GM12892 (cell line): ENCODE measurements around the gene AGR3.

Source experiments
- POLR2A ChIP-seq: IDR thresholded peaks from 2 replicates; pipeline ENCODE4 v1.6.1; 2011; ENCODE audit warnings: low read depth, low read length, control low read depth
- POLR2AphosphoS5 ChIP-seq: IDR thresholded peaks from 2 replicates; pipeline ENCODE4 v1.6.1; 2011; ENCODE audit warnings: low read depth, low read length, control low read depth
- TAF1 ChIP-seq: IDR thresholded peaks from 2 replicates; pipeline ENCODE4 v1.6.1; 2011; ENCODE audit warnings: low read depth, mild to moderate bottlenecking, control low read depth, low read length, borderline replicate concordance

DNA sequence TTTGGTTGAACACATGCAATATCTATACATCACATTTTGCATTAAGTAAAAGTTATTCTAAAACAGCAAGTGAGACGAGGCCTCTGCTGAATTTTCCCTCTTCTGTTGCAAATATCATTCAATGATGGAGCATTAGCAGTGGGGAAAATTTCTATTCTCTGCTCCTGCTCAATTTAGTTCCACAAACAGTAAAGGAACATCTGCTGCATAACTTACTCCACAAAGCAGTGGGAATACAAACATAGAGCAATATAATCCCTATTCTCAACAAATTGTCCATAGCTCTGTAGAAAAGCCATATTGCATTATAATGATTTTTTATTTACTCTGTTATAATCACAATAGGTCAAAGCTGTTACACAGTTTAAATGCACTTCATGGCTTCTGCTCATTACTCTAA is 5.9 kb downstream of the AGR3 start:
- no peak for TF ChIP-seq POLR2A
- TF ChIP-seq TAF1, result no peak
- TF ChIP-seq POLR2AphosphoS5, result no peak
